RWPE1 (cell line): Measurements from ENCODE around the gene A4GALT.
"Not testable (repeated sequence)": the region's sequence is repeated elsewhere in the genome, so short reads cannot be mapped to it uniquely, and the experiment has no call there.

Source experiments
- CTCF ChIA-PET: fragments of 350-600 bp; sonication (Branson Sonifier 250); formaldehyde crosslinking; extraction: SDS; loops from one replicate; lab custom pipeline; 2021; lab: Yijun Ruan, JAX
- POLR2A ChIA-PET: fragments of 400-600 bp; formaldehyde crosslinking; extraction: SDS; loops from one replicate; lab custom pipeline; 2020; ENCODE audit warnings: antibody characterized with exemption; ENCODE audit not compliant: low non-redundant PET; lab: Yijun Ruan, JAX
- DNase-seq: peaks from one replicate; pipeline ENCODE4 v3.0.0; 2012; ENCODE audit warnings: low spot score
- H3K27ac ChIP-seq: fragments of 450-650 bp; 2 replicates; pipeline ENCODE4 v1.5.1; 2017
- CTCF ChIP-seq: fragments of 450-650 bp; conservative IDR thresholded peaks from 2 replicates; pipeline ENCODE4 v1.5.1; 2017; ENCODE audit warnings: low read depth, mild to moderate bottlenecking

A4GALT gene

GRCh38 chr22:42670921-42671709 lies 49.6 kb downstream of the A4GALT start:
- H3K27ac ChIP-seq, result peak overlapping the region; percentile 60
- no peak for DNase-seq
- ChIA-PET POLR2A (no interaction called here), CTCF (interaction anchor here (0.7 kb wide), 1 partner anchor 11 kb away, joined by 3 read pairs; no protein-coding TSS in a partner anchor)
- TF ChIP-seq CTCF, result no peak

- DNase-seq, result no peak
- no peak for TF ChIP-seq CTCF
- no peak overlapping the region for H3K27ac ChIP-seq
- POLR2A ChIA-PET, result no interaction called here
- CTCF ChIA-PET, result no interaction called here
Observed at GRCh38 chr22:42670046-42670445, 50.6 kb downstream of the A4GALT start.

GRCh38 chr22:42666393-42666792 lies 54.3 kb downstream of the A4GALT start:
- POLR2A ChIA-PET, H3K27ac ChIP-seq, DNase-seq: not testable (repeated sequence)
- CTCF ChIA-PET, result interaction anchor here (0.6 kb wide), 1 partner anchor 49 kb away, joined by 5 read pairs; no protein-coding TSS in a partner anchor

- CTCF ChIA-PET, result no interaction called here
- POLR2A ChIA-PET, result no interaction called here
- no peak for DNase-seq
- peak overlapping the region; percentile 42 for H3K27ac ChIP-seq
- TF ChIP-seq CTCF, result no peak
Observed at GRCh38 chr22:42664976-42665831, 55.5 kb downstream of the A4GALT start.

- ChIA-PET CTCF (no interaction called here), POLR2A (no interaction called here)
- peak; percentile 61 for DNase-seq
- TF ChIP-seq CTCF, result peak; percentile 82
- H3K27ac ChIP-seq, result peak overlapping the region; percentile 67
Observed at GRCh38 chr22:42661985-42662831, 58.5 kb downstream of the A4GALT start.

GRCh38 chr22:42656578-42656977 lies 64.1 kb downstream of the A4GALT start:
- ChIA-PET CTCF (no interaction called here), POLR2A (no interaction called here)
- TF ChIP-seq CTCF, result no peak
- DNase-seq, result no peak
- no peak overlapping the region for H3K27ac ChIP-seq
